Gastroesophageal sphincter (tissue), 3 donors: ENCODE data around the gene FHIT.

Source experiments
- CTCF ChIP-seq, 4 experiments: fragments of 200-600 bp in 2 of 4; fragments of 450-650 bp in 2 of 4; sonication (generic) in 1 of 4; IDR thresholded peaks; one replicate each; pipeline ENCODE4 v1.5.1; 2017 to 2019; ENCODE audit warnings: antibody characterized with exemption in 4 of 4, mild to moderate bottlenecking in 2 of 4, moderate library complexity in 2 of 4
- EP300 ChIP-seq: sonication (generic); formaldehyde crosslinking; IDR thresholded peaks from one replicate; pipeline ENCODE4 v1.6.1; 2017; ENCODE audit warnings: antibody characterized with exemption, mild to moderate bottlenecking
- POLR2A ChIP-seq, 2 donors: fragments of 450-650 bp; IDR thresholded peaks; one replicate each; pipeline ENCODE4 v1.6.1; 2017; ENCODE audit warnings: antibody characterized with exemption in 2 of 2, mild to moderate bottlenecking in 2 of 2, moderate library complexity in 1 of 2
- POLR2AphosphoS5 ChIP-seq: sonication (generic); formaldehyde crosslinking; IDR thresholded peaks from one replicate; pipeline ENCODE4 v1.6.1; 2017; ENCODE audit warnings: antibody characterized with exemption

GRCh38 chr3:60402931-60403330 is 848.3 kb downstream of the FHIT start:
- no peak for TF ChIP-seq CTCF (IDR thresholded peaks at IDR 0.05)
- no peak for TF ChIP-seq POLR2A (IDR thresholded peaks at IDR 0.05)
- no peak for TF ChIP-seq POLR2AphosphoS5
- TF ChIP-seq EP300 = no peak
